D721Med (cell line): ENCODE data around the gene KIF1A.

ENCODE experiments used
- DNase-seq: peaks from one replicate; pipeline ENCODE4 v3.0.0; 2011; ENCODE audit warnings: low spot score; ENCODE audit not compliant: insufficient read length
- FAIRE-seq: peaks from 2 replicates; lab custom pipeline; 2011; peaks lifted over from hg19 to GRCh38; lab: Jason Lieb, UNC
- TF ChIP-seq, protein P1 (sequence below): IDR thresholded peaks from 2 replicates; pipeline ENCODE4 v1.5.1; 2012; ENCODE audit warnings: mild to moderate bottlenecking, control low read depth; ENCODE audit not compliant: insufficient read depth; ENCODE audit errors: missing control alignments

The KIF1A gene

GRCh38 chr2:240823449-240824336 is 3.7 kb upstream of the KIF1A start:
- no peak for FAIRE-seq

DNA sequence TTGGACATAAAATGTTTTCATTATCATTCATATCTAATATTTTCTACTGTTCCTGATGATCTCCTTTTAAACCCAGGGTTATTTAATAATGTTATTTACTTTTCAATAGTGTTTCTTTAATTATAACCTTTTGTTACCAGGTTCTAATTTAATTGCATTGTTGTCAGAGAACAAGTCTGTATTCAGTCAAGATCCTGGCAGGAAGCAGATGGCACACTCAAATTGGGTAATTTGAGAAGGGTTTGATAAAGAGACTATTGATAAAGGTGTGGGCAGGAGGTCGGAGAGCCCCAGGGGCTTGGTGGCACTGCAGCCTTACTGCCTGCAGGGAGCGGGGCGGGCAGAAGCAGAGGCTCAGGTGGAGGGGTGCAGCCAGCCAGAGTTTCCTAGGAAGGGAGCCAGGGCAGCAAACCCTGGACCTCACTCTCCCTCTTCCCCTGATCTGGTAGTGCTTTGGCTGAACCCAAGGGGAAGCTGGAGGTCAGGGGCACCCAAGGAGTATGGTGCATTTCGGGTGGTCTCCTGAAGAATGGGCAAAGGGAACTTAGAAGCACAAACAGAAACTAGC is 2.3 kb upstream of the KIF1A start:
- TF ChIP-seq, protein P1, sequence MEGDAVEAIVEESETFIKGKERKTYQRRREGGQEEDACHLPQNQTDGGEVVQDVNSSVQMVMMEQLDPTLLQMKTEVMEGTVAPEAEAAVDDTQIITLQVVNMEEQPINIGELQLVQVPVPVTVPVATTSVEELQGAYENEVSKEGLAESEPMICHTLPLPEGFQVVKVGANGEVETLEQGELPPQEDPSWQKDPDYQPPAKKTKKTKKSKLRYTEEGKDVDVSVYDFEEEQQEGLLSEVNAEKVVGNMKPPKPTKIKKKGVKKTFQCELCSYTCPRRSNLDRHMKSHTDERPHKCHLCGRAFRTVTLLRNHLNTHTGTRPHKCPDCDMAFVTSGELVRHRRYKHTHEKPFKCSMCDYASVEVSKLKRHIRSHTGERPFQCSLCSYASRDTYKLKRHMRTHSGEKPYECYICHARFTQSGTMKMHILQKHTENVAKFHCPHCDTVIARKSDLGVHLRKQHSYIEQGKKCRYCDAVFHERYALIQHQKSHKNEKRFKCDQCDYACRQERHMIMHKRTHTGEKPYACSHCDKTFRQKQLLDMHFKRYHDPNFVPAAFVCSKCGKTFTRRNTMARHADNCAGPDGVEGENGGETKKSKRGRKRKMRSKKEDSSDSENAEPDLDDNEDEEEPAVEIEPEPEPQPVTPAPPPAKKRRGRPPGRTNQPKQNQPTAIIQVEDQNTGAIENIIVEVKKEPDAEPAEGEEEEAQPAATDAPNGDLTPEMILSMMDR, result no peak
- FAIRE-seq, result no peak
- DNase-seq, result no peak

More at GRCh38 chr2:240823449-240824336, 3.7 kb upstream of the KIF1A start:
- TF ChIP-seq, protein P1, result no peak
- DNase-seq, result no peak

GRCh38 chr2:240821429-240821778 is 1.4 kb upstream of the KIF1A start:
- FAIRE-seq (no peak), DNase-seq (no peak)
- TF ChIP-seq, protein P1, result no peak

GRCh38 chr2:240820607-240821428 is 799 bp upstream of the KIF1A start:
- FAIRE-seq, result no peak
- TF ChIP-seq, protein P1, result no peak

GRCh38 chr2:240819126-240819857 is 727 bp downstream of the KIF1A start:
- no peak for DNase-seq
- FAIRE-seq, result no peak

More at GRCh38 chr2:240820607-240821428, 799 bp upstream of the KIF1A start:
- peak; percentile 66 for DNase-seq

More at GRCh38 chr2:240819126-240819857, 727 bp downstream of the KIF1A start:
- TF ChIP-seq, protein P1, result no peak
